ENCODE results near the gene KCNK10.

KCNK10 gene

DNA sequence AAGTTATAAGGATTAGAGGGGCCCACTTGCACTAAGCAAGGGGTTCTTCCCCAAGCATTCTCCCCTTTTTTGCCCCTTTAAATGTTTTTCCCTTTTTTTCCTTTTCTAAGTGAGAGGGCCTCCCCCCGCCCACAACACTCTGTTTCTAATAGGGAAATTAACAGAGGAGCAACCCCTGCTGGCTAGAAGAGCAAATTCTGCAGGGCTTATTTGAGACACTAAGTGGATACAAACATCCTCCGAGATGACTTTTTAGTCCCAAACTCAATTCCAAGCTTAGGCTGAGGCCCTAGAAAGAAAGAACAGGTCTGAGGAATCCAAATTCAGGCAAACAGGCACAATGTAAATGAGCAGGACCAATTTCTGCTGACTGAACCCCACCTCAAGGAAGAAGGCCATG lies 179.3 kb downstream of the KCNK10 start (continued):
- no peak for TF ChIP-seq ZNF433 (tag by site-specific recombination; IDR thresholded peaks at IDR 0.05; ENCODE audit: low read depth)

DNA sequence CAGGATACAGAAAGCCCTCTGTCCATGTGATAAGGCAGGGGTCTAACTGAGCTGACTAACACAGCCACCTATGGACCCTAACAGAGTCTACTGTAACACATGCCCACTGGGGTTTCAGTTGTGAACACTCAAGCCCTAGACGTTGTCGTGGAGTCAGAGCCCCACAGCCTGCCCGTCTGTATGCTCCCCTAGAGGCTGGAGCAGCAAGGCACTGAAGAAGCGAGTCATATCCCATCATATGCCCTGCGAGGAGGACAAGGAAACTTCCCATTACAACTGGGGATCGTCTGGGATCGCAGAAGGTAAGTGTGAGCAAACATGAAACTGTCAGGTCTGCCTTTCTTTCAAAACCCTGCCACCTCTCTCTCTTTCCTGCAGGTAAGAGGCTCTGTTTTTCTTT lies 180.1 kb downstream of the KCNK10 start:
- CTCF ChIA-PET = no interaction called here
- Histone ChIP-seq H3K4me1 (ENCODE audit: control insufficient read depth, insufficient read depth, low read length) (no peaks in the 10 kb centered on the region), H3K27ac (ENCODE audit: extremely low read depth, low read depth, low read length) (no peak overlapping the region), H3K4me3 (ENCODE audit: low read depth, low read length) (no peak overlapping the region), H3K36me3 (ENCODE audit: control insufficient read depth in 2 of 2, insufficient read depth in 1 of 2, low read length in 2 of 2) (no peaks in the 10 kb centered on the region), H3K9me3 (ENCODE audit: control insufficient read depth, insufficient read depth, low read depth, low read length) (no peaks in the 10 kb centered on the region)
- TF ChIP-seq ZNF211 (tag by site-specific recombination; IDR thresholded peaks at IDR 0.05; ENCODE audit: low read depth) (no peak), ZNF221 (tag by site-specific recombination; IDR thresholded peaks at IDR 0.05; ENCODE audit: borderline replicate concordance) (no peak), ZNF23 (tag by site-specific recombination; IDR thresholded peaks at IDR 0.05; ENCODE audit: borderline replicate concordance) (no peak), ZNF37A (tag by site-specific recombination; IDR thresholded peaks at IDR 0.05) (no peak)
- POLR2A ChIA-PET = no interaction called here

DNA sequence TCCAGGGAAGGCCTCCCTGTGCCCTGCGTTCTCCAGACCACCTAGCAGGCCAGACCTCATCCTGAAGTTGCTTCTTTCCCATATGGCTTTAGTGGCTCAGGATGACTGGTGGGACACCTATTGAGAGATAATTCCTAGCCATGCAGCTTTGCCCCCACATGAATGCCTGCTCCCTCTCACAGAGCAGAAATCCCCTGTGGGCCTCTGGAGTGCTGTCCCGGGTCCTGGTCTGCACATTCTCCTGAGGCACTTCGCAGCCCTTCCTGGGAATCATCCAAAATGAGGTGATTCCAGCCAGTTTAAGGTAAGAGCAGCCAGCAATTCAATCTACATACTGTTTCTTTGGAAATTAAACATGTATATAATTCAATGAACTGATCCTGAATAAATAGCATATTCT lies 182.2 kb downstream of the KCNK10 start:
- H3K9me3 ChIP-seq (ENCODE audit: control insufficient read depth, insufficient read depth, low read depth, low read length) = no peaks in the 10 kb centered on the region
- H3K36me3 ChIP-seq (ENCODE audit: control insufficient read depth in 2 of 2, insufficient read depth in 1 of 2, low read length in 2 of 2) = no peaks in the 10 kb centered on the region
- no peak overlapping the region for H3K27ac ChIP-seq (ENCODE audit: extremely low read depth, low read depth, low read length)
- no peak overlapping the region for H3K4me3 ChIP-seq (ENCODE audit: low read depth, low read length)
- CTCF ChIA-PET = no interaction called here
- H3K4me1 ChIP-seq (ENCODE audit: control insufficient read depth, insufficient read depth, low read length) = no peaks in the 10 kb centered on the region
- POLR2A ChIA-PET = no interaction called here
- TF ChIP-seq HOXD13 (CRISPR knock-in tag; IDR thresholded peaks at IDR 0.05; ENCODE audit: borderline replicate concordance) (no peak), ZNF585B (tag by site-specific recombination; IDR thresholded peaks at IDR 0.05) (no peak), ZNF341 (tag by site-specific recombination; IDR thresholded peaks at IDR 0.05; ENCODE audit: low read depth) (no peak), ZNF707 (tag by site-specific recombination; IDR thresholded peaks at IDR 0.05) (no peak), ZNF654 (tag by site-specific recombination; IDR thresholded peaks at IDR 0.05; ENCODE audit: low read depth) (no peak), KLF16 (tag by site-specific recombination; IDR thresholded peaks at IDR 0.05) (no peak), ZNF571 (tag by site-specific recombination; IDR thresholded peaks at IDR 0.05) (no peak), ZNF10 (tag by site-specific recombination; IDR thresholded peaks at IDR 0.05) (no peak), GLIS2 (tag by site-specific recombination; IDR thresholded peaks at IDR 0.05) (no peak), ZNF335 (tag by site-specific recombination; conservative IDR thresholded peaks at IDR 0.05) (no peak), ZNF350 (tag by site-specific recombination; IDR thresholded peaks at IDR 0.05) (no peak), ZNF660 (tag by site-specific recombination; IDR thresholded peaks at IDR 0.05) (no peak)
- TF ChIP-seq, protein P1, sequence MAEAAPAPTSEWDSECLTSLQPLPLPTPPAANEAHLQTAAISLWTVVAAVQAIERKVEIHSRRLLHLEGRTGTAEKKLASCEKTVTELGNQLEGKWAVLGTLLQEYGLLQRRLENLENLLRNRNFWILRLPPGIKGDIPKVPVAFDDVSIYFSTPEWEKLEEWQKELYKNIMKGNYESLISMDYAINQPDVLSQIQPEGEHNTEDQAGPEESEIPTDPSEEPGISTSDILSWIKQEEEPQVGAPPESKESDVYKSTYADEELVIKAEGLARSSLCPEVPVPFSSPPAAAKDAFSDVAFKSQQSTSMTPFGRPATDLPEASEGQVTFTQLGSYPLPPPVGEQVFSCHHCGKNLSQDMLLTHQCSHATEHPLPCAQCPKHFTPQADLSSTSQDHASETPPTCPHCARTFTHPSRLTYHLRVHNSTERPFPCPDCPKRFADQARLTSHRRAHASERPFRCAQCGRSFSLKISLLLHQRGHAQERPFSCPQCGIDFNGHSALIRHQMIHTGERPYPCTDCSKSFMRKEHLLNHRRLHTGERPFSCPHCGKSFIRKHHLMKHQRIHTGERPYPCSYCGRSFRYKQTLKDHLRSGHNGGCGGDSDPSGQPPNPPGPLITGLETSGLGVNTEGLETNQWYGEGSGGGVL (tag by site-specific recombination; IDR thresholded peaks at IDR 0.05) = no peak
- TF ChIP-seq, protein P2, sequence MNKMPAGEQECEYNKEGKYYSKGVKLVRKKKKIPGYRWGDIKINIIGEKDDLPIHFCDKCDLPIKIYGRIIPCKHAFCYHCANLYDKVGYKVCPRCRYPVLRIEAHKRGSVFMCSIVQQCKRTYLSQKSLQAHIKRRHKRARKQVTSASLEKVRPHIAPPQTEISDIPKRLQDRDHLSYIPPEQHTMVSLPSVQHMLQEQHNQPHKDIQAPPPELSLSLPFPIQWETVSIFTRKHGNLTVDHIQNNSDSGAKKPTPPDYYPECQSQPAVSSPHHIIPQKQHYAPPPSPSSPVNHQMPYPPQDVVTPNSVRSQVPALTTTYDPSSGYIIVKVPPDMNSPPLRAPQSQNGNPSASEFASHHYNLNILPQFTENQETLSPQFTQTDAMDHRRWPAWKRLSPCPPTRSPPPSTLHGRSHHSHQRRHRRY (tag by site-specific recombination; IDR thresholded peaks at IDR 0.05) = no peak
- TF ChIP-seq, protein P3, sequence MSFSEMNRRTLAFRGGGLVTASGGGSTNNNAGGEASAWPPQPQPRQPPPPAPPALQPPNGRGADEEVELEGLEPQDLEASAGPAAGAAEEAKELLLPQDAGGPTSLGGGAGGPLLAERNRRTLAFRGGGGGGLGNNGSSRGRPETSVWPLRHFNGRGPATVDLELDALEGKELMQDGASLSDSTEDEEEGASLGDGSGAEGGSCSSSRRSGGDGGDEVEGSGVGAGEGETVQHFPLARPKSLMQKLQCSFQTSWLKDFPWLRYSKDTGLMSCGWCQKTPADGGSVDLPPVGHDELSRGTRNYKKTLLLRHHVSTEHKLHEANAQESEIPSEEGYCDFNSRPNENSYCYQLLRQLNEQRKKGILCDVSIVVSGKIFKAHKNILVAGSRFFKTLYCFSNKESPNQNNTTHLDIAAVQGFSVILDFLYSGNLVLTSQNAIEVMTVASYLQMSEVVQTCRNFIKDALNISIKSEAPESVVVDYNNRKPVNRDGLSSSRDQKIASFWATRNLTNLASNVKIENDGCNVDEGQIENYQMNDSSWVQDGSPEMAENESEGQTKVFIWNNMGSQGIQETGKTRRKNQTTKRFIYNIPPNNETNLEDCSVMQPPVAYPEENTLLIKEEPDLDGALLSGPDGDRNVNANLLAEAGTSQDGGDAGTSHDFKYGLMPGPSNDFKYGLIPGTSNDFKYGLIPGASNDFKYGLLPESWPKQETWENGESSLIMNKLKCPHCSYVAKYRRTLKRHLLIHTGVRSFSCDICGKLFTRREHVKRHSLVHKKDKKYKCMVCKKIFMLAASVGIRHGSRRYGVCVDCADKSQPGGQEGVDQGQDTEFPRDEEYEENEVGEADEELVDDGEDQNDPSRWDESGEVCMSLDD (tag by site-specific recombination; IDR thresholded peaks at IDR 0.05) = no peak
- TF ChIP-seq, protein P4, sequence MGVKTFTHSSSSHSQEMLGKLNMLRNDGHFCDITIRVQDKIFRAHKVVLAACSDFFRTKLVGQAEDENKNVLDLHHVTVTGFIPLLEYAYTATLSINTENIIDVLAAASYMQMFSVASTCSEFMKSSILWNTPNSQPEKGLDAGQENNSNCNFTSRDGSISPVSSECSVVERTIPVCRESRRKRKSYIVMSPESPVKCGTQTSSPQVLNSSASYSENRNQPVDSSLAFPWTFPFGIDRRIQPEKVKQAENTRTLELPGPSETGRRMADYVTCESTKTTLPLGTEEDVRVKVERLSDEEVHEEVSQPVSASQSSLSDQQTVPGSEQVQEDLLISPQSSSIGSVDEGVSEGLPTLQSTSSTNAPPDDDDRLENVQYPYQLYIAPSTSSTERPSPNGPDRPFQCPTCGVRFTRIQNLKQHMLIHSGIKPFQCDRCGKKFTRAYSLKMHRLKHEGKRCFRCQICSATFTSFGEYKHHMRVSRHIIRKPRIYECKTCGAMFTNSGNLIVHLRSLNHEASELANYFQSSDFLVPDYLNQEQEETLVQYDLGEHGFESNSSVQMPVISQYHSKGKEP (tag by site-specific recombination; IDR thresholded peaks at IDR 0.05) = no peak

All from HEK293 (cell line).